SK-N-SH treated with all-trans-retinoic acid at 6 μM for 48 hours (cell line): ENCODE results near the gene ANKRD11.

Experiments used
- ARNTL ChIP-seq: fragments of 450-650 bp; formaldehyde crosslinking; IDR thresholded peaks from 2 replicates; pipeline ENCODE4 v1.5.0; 2020; ENCODE audit warnings: low read depth, mild to moderate bottlenecking, moderate library complexity, borderline replicate concordance
- RARB ChIP-seq: fragments of 250-450 bp; sonication (Bioruptor Pico); IDR thresholded peaks from 2 replicates; pipeline ENCODE4 v1.8.0; 2021; ENCODE audit warnings: mild to moderate bottlenecking, moderate library complexity
- TF ChIP-seq, protein P1 (sequence below): fragments of 250-450 bp; sonication (Bioruptor Pico); IDR thresholded peaks from 2 replicates; pipeline ENCODE4 v1.8.0; 2020; ENCODE audit warnings: mild to moderate bottlenecking, moderate library complexity, borderline replicate concordance

DNA sequence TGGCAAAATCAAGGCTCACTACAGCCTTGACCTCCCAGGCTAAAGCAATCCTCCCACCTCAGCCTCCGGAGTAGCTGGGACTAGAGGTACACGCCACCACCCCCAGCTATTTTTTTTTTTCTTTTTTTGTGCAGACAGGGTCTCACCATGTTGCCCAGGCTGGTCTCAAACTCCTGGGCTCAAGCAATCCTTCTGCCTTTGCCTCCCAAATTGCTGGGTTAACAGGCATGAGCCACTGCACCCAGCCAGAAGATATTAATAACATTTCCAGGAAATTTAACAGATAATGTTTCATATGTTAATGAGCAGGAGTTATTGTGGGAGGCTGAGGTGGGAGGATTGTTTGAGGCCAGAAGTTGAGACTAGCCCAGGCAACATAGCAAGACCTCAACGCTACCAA lies 9.4 kb upstream of the ANKRD11 start:
- TF ChIP-seq, protein P1, sequence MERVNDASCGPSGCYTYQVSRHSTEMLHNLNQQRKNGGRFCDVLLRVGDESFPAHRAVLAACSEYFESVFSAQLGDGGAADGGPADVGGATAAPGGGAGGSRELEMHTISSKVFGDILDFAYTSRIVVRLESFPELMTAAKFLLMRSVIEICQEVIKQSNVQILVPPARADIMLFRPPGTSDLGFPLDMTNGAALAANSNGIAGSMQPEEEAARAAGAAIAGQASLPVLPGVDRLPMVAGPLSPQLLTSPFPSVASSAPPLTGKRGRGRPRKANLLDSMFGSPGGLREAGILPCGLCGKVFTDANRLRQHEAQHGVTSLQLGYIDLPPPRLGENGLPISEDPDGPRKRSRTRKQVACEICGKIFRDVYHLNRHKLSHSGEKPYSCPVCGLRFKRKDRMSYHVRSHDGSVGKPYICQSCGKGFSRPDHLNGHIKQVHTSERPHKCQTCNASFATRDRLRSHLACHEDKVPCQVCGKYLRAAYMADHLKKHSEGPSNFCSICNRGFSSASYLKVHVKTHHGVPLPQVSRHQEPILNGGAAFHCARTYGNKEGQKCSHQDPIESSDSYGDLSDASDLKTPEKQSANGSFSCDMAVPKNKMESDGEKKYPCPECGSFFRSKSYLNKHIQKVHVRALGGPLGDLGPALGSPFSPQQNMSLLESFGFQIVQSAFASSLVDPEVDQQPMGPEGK (CRISPR knock-in tag), result no peak
- TF ChIP-seq ARNTL, result no peak
- TF ChIP-seq RARB (CRISPR knock-in tag), result no peak
